Mesendoderm (in vitro differentiated cells): ENCODE measurements around the gene RBMS3.

Source experiments
- DNase-seq: peaks from one replicate; pipeline ENCODE4 v3.0.0; 2013
- H2AK5ac ChIP-seq: 2 replicates; pipeline ENCODE4 v1.6.1; 2013; ENCODE audit warnings: low read length, inconsistent platforms
- H2BK120ac ChIP-seq: 2 replicates; pipeline ENCODE4 v1.6.1; 2013; ENCODE audit warnings: low read depth, mild to moderate bottlenecking, low read length, moderate library complexity, mixed read lengths
- H2BK15ac ChIP-seq: replicated peaks from 2 replicates; pipeline ENCODE4 v1.6.1; 2013; ENCODE audit warnings: low read depth, mild to moderate bottlenecking, moderate library complexity
- H2BK5ac ChIP-seq: 2 replicates; pipeline ENCODE4 v1.6.1; 2013; ENCODE audit warnings: low read length, inconsistent platforms
- H3K18ac ChIP-seq: 2 replicates; pipeline ENCODE4 v1.6.1; 2013; ENCODE audit warnings: mild to moderate bottlenecking, low read length, mixed read lengths
- H3K23ac ChIP-seq: one replicate; pipeline ENCODE4 v1.6.1; 2013; ENCODE audit warnings: low read length
- H3K27ac ChIP-seq: 2 replicates; pipeline ENCODE4 v1.5.1; 2013; ENCODE audit warnings: low read depth, mild to moderate bottlenecking, inconsistent platforms, low read length, moderate library complexity
- H3K27me3 ChIP-seq: 2 replicates; pipeline ENCODE4 v1.6.1; 2013; ENCODE audit warnings: low read length, control low read depth, mild to moderate bottlenecking, inconsistent platforms; ENCODE audit not compliant: insufficient read depth, poor library complexity
- H3K36me3 ChIP-seq: 2 replicates; pipeline ENCODE4 v1.6.1; 2013; ENCODE audit warnings: low read length, inconsistent platforms; ENCODE audit not compliant: control insufficient read depth, insufficient read depth
- H3K4ac ChIP-seq: one replicate; pipeline ENCODE4 v1.6.1; 2013; ENCODE audit warnings: low read depth, mild to moderate bottlenecking, low read length, moderate library complexity
- H3K4me1 ChIP-seq: 2 replicates; pipeline ENCODE4 v1.6.1; 2013; ENCODE audit warnings: low read depth, low read length, inconsistent platforms; ENCODE audit not compliant: control insufficient read depth
- H3K4me2 ChIP-seq: 2 replicates; pipeline ENCODE4 v1.6.1; 2013; ENCODE audit warnings: low read length
- H3K4me3 ChIP-seq: 2 replicates; pipeline ENCODE4 v1.5.1; 2013; ENCODE audit warnings: mild to moderate bottlenecking, low read length
- H3K56ac ChIP-seq: one replicate; pipeline ENCODE4 v1.6.1; 2013; ENCODE audit warnings: low read length
- H3K79me1 ChIP-seq: 2 replicates; pipeline ENCODE4 v1.6.1; 2013; ENCODE audit warnings: low read length, inconsistent platforms
- H3K79me2 ChIP-seq: 2 replicates; pipeline ENCODE4 v1.6.1; 2013; ENCODE audit warnings: mild to moderate bottlenecking, low read length; ENCODE audit not compliant: control insufficient read depth, insufficient read depth
- H3K9ac ChIP-seq: 2 replicates; pipeline ENCODE4 v1.6.1; 2013; ENCODE audit warnings: low read length, inconsistent platforms
- H4K5ac ChIP-seq: one replicate; pipeline ENCODE4 v1.6.1; 2013; ENCODE audit warnings: low read length
- H4K8ac ChIP-seq: one replicate; pipeline ENCODE4 v1.6.1; 2013; ENCODE audit warnings: low read depth, mild to moderate bottlenecking, control low read depth, low read length, moderate library complexity
- WGBS: extraction: QIAGEN DNeasy Blood & Tissue Kit; methylation state at CpG from one replicate; pipeline ENCODE4 v1.1.7; 2013; ENCODE audit warnings: low lambda C conversion rate, missing lambda C conversion rate; ENCODE audit not compliant: insufficient coverage; ENCODE audit errors: extremely low coverage; 5-methylcytosine and 5-hydroxymethylcytosine counted together

RBMS3 gene

GRCh38 chr3:29701326-29701983 lies 420.6 kb downstream of the RBMS3 start:
- H3K18ac ChIP-seq = no peak overlapping the region
- DNase-seq = no peak
- H4K5ac ChIP-seq = no peak overlapping the region
- H3K4me1 ChIP-seq = no peaks in the 10 kb centered on the region
- no peak overlapping the region for H3K4me3 ChIP-seq
- H3K4ac ChIP-seq = no peak overlapping the region
- H2AK5ac ChIP-seq = no peak overlapping the region
- H3K27me3 ChIP-seq = no peaks in the 10 kb centered on the region
- H3K23ac ChIP-seq = no peak overlapping the region
- H3K9ac ChIP-seq = no peak overlapping the region
- no peak overlapping the region for H4K8ac ChIP-seq
- H3K4me2 ChIP-seq = no peak overlapping the region
- no peak overlapping the region for H3K27ac ChIP-seq
- H2BK5ac ChIP-seq = no peak overlapping the region
- H2BK15ac ChIP-seq = no peak overlapping the region
- H3K79me2 ChIP-seq = no peaks in the 10 kb centered on the region
- no peak overlapping the region for H2BK120ac ChIP-seq
- WGBS = no CpG with 5 or more reads among the region's 41 CpGs
- no peaks in the 10 kb centered on the region for H3K36me3 ChIP-seq
- no peak overlapping the region for H3K56ac ChIP-seq
- no peaks in the 10 kb centered on the region for H3K79me1 ChIP-seq

DNA sequence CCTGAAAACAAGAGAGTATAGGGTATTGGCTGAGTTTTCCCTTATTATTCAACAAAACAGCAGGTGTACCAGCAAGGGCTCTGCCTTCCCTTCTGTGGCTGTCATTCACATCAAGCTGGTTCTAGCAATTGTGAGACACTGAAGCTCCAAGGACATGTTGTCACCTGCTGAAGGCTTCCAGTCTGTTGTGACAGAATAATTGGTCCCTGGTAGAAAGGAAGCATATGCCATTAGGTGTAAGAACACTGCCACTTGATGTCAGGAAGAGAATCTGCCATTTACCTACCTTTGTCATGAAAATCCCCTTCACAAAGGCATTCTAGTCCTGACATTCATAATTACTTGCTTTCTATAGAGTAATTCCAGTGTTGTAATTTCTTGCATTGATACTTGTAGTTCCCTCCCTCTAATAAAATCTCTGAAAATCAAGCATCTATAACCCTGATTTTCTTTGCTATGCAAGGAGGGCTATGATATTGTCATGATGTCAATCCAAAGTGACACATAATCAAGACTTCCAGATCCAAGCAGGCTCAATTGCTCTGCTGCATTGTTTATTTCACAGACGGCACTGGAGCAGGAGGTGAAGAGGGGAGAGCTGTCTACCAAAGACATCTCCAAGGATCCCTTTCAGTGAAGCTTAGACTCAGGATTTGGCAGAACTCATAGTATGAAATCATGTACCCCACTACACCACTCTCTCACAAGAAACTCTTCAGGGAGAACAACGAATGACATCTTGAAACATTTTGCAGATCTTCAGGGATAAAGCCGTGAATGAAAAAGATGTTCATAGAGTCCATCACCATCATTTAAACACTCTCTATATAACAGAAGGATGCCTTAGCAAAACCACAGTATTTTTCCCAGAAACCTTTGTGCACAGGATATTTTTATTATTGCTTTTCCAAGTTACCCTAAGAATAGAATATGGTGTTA lies 425.3 kb downstream of the RBMS3 start:
- no peak overlapping the region for H2AK5ac ChIP-seq
- H2BK120ac ChIP-seq = no peak overlapping the region
- H3K79me1 ChIP-seq = no peaks in the 10 kb centered on the region
- no peak overlapping the region for H3K4ac ChIP-seq
- no peak overlapping the region for H4K5ac ChIP-seq
- H2BK5ac ChIP-seq = no peak overlapping the region
- H3K9ac ChIP-seq = no peak overlapping the region
- no peak overlapping the region for H3K18ac ChIP-seq
- no peak overlapping the region for H3K4me2 ChIP-seq
- H3K79me2 ChIP-seq = no peaks in the 10 kb centered on the region
- no peak overlapping the region for H3K23ac ChIP-seq
- DNase-seq = no peak
- no peaks in the 10 kb centered on the region for H3K4me1 ChIP-seq
- no peak overlapping the region for H3K4me3 ChIP-seq
- H3K27me3 ChIP-seq = no peaks in the 10 kb centered on the region
- H2BK15ac ChIP-seq = no peak overlapping the region
- no peak overlapping the region for H3K56ac ChIP-seq
- H4K8ac ChIP-seq = no peak overlapping the region
- no peaks in the 10 kb centered on the region for H3K36me3 ChIP-seq
- no CpG with 5 or more reads among the region's 3 CpGs for WGBS
- no peak overlapping the region for H3K27ac ChIP-seq

GRCh38 chr3:29708884-29709283 lies 428.0 kb downstream of the RBMS3 start:
- H3K27ac ChIP-seq = no peak overlapping the region
- no peaks in the 10 kb centered on the region for H3K36me3 ChIP-seq
- H3K56ac ChIP-seq = no peak overlapping the region
- H3K4me2 ChIP-seq = no peak overlapping the region
- no peak overlapping the region for H3K9ac ChIP-seq
- no peak overlapping the region for H3K23ac ChIP-seq
- H3K4me3 ChIP-seq = no peak overlapping the region
- no peak overlapping the region for H4K5ac ChIP-seq
- no CpG with 5 or more reads among the region's 8 CpGs for WGBS
- no peaks in the 10 kb centered on the region for H3K27me3 ChIP-seq
- no peaks in the 10 kb centered on the region for H3K79me1 ChIP-seq
- no peak overlapping the region for H2BK15ac ChIP-seq
- no peak overlapping the region for H3K18ac ChIP-seq
- DNase-seq = no peak
- no peak overlapping the region for H2AK5ac ChIP-seq
- H2BK120ac ChIP-seq = no peak overlapping the region
- no peak overlapping the region for H3K4ac ChIP-seq
- H2BK5ac ChIP-seq = no peak overlapping the region
- H4K8ac ChIP-seq = no peak overlapping the region
- no peaks in the 10 kb centered on the region for H3K79me2 ChIP-seq
- no peaks in the 10 kb centered on the region for H3K4me1 ChIP-seq

DNA sequence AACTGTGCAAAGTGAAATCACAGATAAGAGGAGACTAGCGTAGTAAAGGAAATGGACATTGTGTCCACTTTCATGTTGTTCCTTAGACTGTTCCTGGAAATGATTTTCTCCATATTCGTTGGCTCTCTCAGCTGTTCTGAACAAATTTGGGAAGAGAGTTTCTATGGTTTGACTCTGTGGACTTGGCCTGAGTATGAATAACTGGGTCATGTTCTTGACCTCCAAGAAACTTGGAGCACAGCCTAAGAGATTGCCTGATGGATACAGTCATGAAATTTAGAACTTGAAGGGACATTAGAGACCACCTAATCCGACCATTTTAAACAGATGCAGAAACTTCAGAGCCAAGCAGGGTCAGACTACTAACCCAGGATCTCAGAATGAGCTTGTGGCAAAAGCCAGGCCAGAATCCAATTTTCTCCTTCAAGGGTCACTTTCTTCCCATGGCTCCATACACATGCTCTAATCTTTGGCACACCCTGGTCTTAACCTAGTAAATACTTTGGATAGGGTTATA lies 430.4 kb downstream of the RBMS3 start:
- H3K27me3 ChIP-seq = no peaks in the 10 kb centered on the region
- H3K23ac ChIP-seq = no peak overlapping the region
- H2AK5ac ChIP-seq = no peak overlapping the region
- no peak for DNase-seq
- no peak overlapping the region for H3K18ac ChIP-seq
- no peak overlapping the region for H4K8ac ChIP-seq
- no peak overlapping the region for H2BK120ac ChIP-seq
- no peak overlapping the region for H3K27ac ChIP-seq
- no peak overlapping the region for H2BK5ac ChIP-seq
- no peaks in the 10 kb centered on the region for H3K4me1 ChIP-seq
- H3K79me1 ChIP-seq = no peaks in the 10 kb centered on the region
- WGBS = no CpG with 5 or more reads among the region's 3 CpGs
- H2BK15ac ChIP-seq = no peak overlapping the region
- H3K56ac ChIP-seq = no peak overlapping the region
- H3K4me2 ChIP-seq = no peak overlapping the region
- no peaks in the 10 kb centered on the region for H3K36me3 ChIP-seq
- no peak overlapping the region for H3K4me3 ChIP-seq
- no peak overlapping the region for H3K4ac ChIP-seq
- H4K5ac ChIP-seq = no peak overlapping the region
- H3K9ac ChIP-seq = no peak overlapping the region
- no peaks in the 10 kb centered on the region for H3K79me2 ChIP-seq

DNA sequence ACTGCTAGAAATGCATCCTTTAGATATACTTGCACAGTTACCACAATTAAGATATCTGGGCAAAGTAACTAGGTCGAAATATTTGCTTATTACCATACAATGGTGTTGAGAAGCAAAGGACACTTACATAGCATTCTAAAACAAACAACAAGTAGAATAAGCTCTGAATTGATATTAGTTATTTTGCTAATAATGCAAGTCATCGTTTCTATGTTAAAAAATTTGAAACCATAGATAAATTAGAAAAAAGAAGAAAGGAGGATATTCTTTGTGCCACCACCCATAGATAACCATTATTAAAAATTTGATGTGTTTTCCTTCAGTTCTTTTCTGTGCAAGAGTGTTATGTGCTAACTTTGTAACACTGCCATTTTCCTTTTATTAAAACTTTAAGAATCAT lies 435.3 kb downstream of the RBMS3 start:
- Histone ChIP-seq H2BK15ac (no peak overlapping the region), H3K27me3 (no peaks in the 10 kb centered on the region), H2BK120ac (no peak overlapping the region), H3K36me3 (no peaks in the 10 kb centered on the region), H3K4me2 (no peak overlapping the region), H3K79me2 (no peaks in the 10 kb centered on the region), H3K4me3 (no peak overlapping the region), H3K4me1 (no peaks in the 10 kb centered on the region), H3K27ac (no peak overlapping the region), H4K8ac (no peak overlapping the region), H3K9ac (no peak overlapping the region), H2AK5ac (no peak overlapping the region), H3K4ac (no peak overlapping the region), H4K5ac (no peak overlapping the region), H3K56ac (no peak overlapping the region), H3K79me1 (no peaks in the 10 kb centered on the region), H3K23ac (no peak overlapping the region), H3K18ac (no peak overlapping the region), H2BK5ac (no peak overlapping the region)
- no CpG with 5 or more reads among the region's 2 CpGs for WGBS
- no peak for DNase-seq
